ENCODE data around the gene KRTAP5-11.
"Not testable (repeated sequence)": the region's sequence is repeated elsewhere in the genome, so short reads cannot be mapped to it uniquely, and the experiment has no call there.

The KRTAP5-11 gene

DNA sequence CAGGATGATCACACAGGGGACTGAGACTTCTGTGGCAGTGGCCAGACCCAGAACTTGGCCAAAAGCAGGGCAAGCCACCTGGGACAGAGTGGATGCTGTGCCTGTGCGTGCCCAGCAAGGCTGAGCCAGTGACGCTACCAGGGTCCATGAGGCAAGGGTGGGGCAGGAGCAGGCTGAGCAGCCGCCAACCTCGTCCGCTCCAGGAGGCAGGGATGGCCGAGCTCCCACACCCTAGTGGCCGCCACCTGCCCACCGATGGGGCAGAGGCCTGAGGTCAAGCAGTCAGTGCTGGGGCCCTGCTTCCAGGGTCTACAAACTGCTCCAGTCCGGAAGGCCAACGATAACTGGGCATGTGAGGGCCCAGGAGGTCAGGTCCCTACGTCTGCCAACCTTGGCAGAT is 27.2 kb downstream of the KRTAP5-11 start:
- no peak for DNase-seq (ENCODE audit: low read depth)

DNA sequence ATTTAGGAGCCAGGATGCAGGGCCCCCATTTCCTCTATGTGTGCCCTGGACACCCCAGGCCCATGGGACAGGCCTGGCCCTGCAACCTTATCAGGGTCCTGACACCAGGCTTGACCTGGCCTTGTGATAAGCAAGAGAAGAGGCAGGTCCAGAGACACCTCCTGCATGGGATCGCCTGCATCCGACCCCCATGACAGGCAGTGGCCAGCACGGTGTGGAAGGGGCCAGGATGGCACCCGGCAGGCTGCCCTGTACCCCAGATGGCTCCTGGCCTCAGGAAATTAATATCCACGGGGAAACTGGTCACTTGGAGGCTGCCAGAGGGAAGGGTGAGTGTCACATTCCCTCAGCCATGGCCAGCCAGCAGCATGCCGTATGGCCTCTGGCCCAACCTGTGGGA is 27.7 kb downstream of the KRTAP5-11 start:
- DNase-seq (ENCODE audit: low read depth), result no peak

DNA sequence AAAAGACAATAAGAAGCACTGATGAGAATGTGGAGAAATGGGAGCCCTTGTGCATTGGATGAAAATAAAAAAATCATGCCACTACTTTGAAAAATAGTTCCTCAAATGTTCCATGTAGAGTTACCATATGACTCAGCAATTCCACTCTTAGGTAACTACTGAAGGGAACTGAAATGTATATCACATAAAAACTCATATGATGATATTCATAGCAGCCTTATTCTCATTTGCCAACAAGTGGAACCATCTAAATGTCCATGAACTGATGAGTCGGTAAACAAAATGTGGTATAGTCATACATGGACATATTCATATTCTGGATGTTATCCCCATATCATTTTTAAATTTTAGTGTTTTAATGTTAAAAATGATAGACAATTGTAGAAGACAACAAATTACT is 31.0 kb downstream of the KRTAP5-11 start:
- DNase-seq (ENCODE audit: low read depth), result no peak

DNA sequence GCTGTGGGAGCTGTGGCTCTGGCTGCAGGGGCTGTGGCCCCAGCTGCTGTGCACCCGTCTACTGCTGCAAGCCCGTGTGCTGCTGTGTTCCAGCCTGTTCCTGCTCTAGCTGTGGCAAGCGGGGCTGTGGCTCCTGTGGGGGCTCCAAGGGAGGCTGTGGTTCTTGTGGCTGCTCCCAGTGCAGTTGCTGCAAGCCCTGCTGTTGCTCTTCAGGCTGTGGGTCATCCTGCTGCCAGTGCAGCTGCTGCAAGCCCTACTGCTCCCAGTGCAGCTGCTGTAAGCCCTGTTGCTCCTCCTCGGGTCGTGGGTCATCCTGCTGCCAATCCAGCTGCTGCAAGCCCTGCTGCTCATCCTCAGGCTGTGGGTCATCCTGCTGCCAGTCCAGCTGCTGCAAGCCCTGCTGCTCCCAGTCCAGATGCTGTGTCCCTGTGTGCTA is 33.9 kb downstream of the KRTAP5-11 start:
- no peak for DNase-seq (ENCODE audit: low read depth)

DNA sequence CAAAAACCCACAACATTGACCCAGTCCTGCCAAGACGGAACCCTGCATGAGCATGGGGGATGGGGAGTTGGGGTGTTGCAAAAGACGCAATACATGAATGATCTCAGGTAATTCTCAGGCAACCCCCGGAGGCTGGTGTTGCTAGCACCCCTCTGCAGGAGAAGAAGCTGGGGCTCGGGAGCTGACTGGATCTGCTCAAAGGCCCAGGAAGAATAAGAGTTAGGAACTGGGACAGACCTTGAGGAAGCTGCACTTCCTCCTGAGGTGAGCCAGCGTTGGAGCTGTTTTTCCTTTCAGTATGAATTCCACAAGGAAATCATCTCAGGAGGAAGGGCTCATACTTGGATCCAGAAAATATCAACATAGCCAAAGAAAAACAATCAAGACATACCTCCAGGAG is 34.6 kb downstream of the KRTAP5-11 start, which contains the start of gene KRTAP5-9:
TSS of gene KRTAP5-9 (plus strand) at position 301 of the 400 bp plus-strand sequence. CDS start 238 bp downstream, outside the sequence.
- DNase-seq (ENCODE audit: low read depth), result no peak

DNA sequence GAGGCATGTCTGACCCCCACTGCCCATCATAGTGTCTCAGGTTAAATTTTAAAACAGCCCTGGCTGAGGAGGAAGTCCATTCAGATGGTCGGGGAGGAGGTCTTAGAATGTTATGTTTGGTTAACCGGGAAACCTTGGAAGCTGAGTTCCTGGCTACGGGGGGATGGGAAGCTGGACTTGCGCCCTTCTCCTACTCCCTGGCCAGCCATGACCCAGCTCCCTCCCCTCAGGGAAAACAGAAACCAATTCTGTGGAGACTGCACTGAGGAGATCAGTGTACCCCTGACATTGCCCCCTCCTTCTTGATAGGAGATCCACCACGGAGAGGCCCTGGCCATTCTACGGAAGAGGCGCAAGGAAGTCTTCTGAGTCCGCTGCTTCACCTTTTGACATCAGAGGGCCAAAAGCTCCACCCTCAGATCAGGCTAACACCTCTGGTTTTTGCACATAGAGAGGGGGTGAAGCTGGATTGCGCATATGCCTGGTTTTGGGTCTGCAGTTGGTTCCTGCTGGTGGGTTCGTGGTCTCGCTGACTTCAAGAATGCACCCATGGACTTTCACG is 37.2 kb downstream of the KRTAP5-11 start:
- no peak for DNase-seq (ENCODE audit: low read depth)

DNA sequence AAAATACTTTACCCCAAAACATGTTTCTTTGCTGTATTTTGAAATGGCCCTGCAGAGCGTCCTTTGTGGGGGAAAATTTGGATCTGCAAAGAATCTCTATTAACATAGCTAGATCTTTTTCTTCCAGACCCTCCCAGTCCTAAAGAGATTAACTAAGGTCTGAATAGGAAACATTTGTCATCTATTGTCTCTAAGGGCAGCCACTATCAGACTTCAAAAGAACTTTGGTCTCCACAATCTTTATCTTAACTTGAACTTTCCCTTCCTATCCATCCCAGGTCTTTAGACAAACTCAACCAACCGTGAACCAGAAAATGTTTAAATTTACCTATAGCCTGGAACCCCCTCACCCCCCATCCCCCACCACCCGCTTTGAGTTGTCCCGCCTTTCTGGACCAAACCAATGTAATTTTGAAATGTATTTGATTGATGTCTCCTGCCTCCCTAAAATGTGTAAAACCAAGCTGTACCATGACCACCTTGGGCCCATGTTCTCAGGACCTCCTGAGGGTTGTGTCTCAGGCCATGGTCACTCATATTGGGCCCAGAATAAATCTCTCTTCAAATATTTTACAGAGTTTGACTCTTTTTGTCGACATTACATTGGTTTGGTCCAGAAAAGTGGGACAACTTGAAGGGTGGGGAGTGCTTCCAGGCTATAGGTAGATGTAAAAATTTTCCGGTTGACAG is 38.0 kb downstream of the KRTAP5-11 start:
- DNase-seq (ENCODE audit: low read depth), result no peak

DNA sequence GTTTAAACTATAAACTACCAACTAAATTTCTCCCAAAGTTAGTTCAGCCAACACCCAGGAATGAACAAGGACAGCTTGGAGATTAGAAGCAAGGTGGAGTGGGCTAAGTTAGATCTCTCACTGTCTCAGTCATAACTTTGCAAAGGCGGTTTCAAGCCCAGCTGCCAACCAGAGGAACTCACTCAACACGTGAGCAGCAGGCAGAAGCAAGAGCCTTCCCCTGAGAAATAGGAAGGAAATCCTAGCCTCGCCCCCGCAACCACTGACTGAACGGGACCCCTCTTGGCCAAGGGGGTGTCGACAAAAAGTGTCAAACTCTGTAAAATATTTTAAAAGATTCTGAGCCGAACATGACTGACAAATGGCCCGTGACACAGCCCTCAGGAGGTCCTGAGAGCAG is 38.8 kb downstream of the KRTAP5-11 start:
- no peak for DNase-seq (ENCODE audit: low read depth)

DNA sequence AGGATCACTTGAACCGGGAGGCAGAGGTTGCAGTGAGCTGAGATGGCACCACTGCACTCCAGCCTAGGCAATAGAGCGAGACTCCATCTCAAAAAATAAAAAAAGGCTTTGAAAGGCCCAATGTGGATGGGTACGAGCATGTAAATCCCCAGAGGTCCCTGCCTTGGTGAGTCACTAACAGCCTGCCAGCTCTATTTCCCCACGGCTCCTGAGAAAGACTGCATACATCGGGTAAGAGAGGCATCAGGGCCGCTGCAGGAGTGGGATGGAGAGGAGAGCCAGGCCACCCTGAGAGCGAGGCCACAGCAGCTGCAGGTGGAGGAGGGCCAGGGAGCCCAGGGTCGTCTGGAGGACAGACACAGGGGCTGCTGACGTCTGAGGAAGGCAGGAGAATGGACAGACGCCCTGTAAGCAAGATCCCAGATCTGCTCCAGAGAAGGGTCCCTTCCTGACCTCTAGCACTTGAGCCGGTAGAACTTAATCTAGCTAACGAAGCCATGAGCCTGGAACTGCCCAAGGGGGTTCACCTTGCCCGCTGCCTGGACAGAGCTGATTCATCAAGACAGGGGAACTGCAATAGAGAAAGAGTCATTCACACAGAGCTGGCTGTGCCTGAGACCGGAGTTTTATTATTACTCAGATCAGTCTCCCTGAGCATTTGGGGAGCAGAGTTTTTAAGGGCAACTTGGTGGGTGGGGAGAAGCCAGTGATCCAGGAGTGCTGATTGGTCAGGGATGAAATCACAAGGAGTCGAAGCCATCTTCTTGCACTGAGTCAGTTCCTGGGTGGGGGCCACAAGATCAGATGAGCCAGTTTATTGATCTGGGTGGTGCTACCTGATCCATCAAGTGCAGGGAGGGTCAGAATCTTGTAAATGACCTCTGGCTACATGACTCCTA is 39.5 kb downstream of the KRTAP5-11 start:
- DNase-seq (ENCODE audit: low read depth), result no peak

DNA sequence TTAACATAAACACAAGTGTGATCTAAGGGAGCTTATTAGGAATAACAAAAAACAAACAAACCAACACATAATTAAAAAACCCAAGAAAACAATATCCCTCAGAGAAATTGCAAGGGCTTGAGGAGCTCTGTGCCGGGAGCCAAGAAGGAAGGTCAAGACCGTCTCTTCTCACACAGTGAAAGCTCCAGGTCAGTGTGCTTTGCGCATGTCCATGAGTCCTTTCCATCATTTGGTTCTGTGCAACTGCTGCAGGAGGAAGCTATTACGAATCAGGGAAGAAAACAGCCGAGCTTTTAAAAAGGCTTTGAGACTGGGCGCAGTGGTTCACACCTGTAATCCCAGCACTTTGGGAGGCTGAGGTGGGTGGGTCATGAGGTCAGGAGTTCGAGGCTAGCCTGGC is 40.3 kb downstream of the KRTAP5-11 start:
- no peak for DNase-seq (ENCODE audit: low read depth)

DNA sequence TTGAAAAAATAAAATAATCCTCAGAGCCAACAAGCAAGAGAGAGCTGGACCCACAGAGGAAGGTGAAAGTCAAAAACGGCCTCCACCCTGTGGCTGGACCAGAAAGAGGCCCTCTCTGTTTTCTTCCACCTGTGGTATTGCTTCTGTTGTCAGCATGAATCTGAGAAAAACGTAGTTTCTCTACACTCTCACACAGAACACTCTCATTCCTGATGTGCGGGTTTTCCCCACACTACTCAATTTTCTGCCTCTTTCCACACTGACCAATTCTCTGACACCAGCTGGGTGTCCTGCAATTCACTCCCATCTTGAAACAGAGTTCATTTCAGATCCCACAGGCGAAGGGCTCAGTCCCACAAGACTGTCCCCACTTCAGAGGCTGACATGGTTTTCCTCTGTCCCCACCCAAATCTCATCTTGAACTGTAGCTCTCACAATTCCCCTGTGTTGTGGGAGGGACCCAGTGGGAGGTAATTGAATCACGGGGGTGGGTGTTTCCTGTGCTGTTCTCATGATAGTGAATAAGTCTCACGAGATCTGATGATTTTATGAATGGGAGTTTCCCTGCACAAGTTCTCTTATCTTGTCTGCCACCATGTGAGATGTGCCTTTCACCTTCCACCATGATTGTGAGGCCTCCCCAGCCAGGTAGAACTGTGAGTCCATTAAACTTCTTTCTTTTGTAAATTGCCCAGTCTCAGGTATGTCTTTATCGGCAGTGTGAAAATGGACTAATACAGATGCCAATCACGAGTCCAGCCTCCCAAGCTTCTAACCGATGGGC is 42.0 kb downstream of the KRTAP5-11 start:
- DNase-seq (ENCODE audit: low read depth), result not testable (repeated sequence)

DNA sequence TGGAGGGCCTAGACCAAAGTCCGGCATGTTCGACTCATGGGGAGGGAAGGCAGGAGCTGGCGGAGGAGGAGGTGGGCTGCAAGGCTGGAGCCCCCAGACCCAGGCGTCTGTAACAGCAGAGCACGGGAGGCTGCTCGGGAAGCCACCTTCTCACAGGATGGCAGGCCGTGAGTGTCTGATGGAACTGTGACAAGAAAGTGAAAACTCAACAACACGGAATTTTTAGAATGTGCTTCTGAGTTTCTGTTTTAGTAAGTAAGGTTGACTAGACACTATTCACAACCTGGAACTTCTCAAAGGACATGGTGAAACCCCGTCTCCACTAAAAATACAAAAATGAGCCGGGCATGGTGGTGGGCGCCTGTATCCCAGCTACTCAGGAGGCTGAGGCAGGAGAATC is 42.7 kb downstream of the KRTAP5-11 start:
- not testable (repeated sequence) for DNase-seq (ENCODE audit: low read depth)

DNA sequence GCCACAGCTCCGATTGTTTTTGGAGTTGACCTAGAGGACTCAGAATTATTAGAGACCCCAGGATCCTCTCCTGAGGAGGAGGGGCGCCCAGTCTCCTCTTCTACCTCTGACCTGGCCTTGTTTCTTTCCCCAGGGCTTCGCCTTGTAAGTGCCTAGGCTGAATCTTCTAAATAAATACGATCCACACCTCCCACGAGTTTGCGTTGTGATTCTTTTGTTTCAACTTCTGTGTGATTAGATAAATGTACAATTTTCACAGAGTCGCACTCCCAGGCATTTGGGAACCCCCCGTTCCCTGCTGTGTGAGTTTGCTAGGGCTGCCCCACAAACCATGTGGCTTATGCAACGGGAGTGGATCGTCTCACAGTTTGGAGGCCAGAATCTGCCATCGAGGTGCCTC is 43.7 kb downstream of the KRTAP5-11 start:
- DNase-seq (ENCODE audit: low read depth), result no peak

DNA sequence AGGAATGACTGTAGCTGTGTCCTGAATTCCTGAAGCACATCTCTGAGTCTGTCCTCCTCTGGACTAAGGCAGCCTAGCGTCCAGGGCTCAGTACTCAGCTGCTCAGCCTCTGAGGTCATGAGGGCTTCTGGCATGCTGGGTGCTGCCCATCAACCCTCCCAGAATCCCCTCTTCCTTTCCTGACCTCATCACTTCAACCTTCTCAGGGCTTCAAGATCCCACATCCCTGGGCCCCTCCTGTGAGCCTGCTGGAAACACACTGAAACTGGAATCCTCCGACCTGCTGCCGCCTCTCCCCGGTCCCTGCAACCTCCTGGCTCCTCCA is 44.0 kb downstream of the KRTAP5-11 start:
- DNase-seq (ENCODE audit: low read depth), result no peak

DNA sequence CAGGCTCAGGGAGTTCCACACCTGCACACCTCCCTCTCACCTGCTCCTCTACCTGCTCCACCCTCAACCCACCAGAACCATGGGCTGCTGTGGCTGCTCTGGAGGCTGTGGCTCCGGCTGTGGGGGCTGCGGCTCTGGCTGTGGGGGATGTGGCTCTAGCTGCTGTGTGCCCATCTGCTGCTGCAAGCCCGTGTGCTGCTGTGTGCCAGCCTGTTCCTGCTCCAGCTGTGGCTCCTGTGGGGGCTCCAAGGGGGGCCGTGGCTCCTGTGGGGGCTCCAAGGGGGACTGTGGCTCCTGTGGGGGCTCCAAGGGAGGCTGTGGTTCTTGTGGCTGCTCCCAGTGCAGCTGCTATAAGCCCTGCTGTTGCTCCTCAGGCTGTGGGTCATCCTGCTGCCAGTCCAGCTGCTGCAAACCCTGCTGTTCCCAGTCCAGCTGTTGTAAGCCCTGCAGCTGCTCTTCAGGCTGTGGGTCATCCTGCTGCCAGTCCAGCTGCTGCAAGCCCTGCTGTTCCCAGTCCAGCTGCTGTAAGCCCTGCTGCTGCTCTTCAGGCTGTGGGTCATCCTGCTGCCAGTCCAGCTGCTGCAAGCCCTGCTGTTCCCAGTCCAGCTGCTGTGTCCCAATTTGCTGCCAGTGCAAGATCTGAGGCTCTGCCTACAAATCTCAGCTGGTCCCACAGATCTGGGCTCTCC is 44.6 kb downstream of the KRTAP5-11 start, which contains the start of gene KRTAP5-8:
TSS of gene KRTAP5-8 (plus strand) at position 49 of the 689 bp plus-strand sequence. CDS start at position 80, 31 bp downstream.
- DNase-seq (ENCODE audit: low read depth), result not testable (repeated sequence)

DNA sequence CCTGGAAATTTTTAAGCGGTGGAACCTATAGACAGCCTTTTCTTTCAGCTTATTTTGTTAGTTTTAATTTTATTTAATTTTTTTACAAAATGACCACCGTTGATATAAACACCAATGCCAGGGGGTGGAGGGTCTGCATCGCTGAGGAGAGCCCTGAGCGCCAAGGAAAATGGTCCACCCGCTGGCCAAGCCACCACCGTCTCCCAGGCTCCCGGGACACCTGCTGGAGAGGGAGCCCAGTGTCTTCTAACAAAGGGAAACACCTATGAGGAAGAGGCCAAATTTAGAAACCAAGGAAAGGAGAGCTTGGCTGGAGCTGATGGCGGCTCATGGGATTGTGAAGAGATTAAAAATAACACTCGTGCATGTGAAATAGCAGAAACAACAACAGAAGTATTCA is 45.1 kb downstream of the KRTAP5-11 start:
- DNase-seq (ENCODE audit: low read depth), result no peak

DNA sequence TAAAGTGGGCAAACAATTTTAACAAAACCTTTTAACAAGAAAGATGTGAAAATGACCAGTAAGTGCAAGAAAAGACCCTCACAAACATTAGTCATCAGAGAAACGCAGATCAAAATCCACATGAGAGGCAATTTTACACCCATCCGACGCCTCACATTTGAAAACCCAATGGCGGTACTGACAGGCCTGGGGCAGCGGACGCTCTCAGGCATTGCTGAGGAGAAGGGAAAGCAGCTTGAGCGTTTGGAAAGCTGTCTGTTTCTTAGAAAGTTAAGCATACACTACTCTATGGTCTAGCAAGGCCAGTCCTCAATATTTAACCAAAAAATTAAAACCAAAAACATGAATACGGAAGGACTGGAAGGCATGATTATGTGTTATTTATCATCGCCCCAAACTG is 46.9 kb downstream of the KRTAP5-11 start:
- no peak for DNase-seq (ENCODE audit: low read depth)

DNA sequence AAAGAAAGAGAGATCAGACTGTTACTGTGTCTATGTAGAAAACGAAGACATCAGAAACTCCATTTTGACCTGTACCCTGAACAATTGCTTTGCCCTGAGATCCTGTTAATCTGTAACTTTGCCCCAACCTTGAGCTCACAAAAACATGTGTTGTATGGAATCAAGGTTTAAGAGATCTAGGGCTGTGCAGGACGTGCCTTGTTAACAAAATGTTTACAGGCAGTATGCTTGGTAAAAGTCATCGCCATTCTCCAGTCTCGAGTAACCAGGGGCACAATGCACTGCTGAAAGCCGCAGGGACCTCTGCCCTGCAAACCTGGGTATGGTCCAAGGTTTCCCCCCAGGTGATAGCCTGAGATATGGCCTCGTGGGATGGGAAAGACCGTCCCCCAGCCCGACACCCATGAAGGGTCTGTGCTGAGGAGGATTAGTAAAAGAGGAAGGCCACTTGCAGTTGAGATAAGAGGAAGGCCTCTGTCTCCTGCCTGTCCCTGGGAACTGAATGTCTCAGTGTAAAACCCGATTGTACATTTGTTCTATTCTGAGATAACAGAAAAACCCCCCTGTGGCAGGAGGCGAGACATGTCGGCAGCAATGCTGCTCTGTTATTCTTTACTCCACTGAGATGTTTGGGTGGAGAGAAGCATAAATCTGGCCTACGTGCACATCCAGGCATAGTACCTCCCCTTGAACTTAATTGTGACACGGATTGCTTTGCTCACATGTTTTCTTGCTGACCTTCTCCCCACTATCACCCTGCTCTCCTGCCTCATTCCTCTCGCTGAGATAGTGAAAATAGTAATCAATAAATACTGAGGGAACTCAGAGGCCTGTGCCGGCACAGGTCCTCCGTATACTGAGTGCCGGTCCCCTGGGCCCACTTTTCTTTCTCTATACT is 47.7 kb downstream of the KRTAP5-11 start:
- DNase-seq (ENCODE audit: low read depth), result not testable (repeated sequence)

DNA sequence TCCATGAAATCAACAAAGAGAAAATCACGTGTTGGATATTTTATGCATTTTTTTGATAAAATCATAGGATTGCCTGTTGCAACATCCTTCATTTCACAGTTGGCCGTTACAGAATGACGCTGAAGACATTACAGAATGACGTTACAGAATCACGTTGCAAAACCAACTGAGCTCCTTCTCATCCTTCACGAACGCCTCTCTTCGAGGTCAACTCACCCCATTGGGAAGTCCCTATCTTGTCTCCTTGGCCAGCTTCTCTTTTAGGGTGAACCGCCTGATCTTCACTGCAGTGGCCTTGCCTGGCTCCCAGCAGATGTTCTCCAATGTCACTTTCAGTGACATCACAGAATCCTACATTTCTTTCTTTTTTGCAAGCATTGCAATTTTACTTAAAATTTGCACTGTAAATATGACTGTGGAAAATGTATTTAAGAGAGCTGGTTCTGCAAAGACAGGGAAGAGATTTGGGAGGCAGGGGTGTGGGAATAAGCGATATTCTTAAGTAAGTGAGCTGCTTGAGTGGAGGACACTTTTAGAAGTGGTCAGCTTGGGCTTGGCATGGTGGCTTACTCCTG is 50.6 kb downstream of the KRTAP5-11 start:
- no peak for DNase-seq (ENCODE audit: low read depth)
